GM19452 (cell line): ENCODE results near the gene THY1.
"Not testable (repeated sequence)": the region's sequence is repeated elsewhere in the genome, so short reads cannot be mapped to it uniquely, and the experiment has no call there.

Experiments used
- ATAC-seq: cut with Tn5 transposase; IDR thresholded peaks from one replicate; pipeline ENCODE4 v1.9.1; 2021; ENCODE audit not compliant: unreplicated experiment

Gene THY1

GRCh38 chr11:119419834-119420492 lies 3.0 kb downstream of the THY1 start:
- no peak for ATAC-seq

- no peak for ATAC-seq
Measured at GRCh38 chr11:119419246-119419645, 3.7 kb downstream of the THY1 start.

- ATAC-seq = no peak
Measured at GRCh38 chr11:119418759-119419158, 4.2 kb downstream of the THY1 start.

DNA sequence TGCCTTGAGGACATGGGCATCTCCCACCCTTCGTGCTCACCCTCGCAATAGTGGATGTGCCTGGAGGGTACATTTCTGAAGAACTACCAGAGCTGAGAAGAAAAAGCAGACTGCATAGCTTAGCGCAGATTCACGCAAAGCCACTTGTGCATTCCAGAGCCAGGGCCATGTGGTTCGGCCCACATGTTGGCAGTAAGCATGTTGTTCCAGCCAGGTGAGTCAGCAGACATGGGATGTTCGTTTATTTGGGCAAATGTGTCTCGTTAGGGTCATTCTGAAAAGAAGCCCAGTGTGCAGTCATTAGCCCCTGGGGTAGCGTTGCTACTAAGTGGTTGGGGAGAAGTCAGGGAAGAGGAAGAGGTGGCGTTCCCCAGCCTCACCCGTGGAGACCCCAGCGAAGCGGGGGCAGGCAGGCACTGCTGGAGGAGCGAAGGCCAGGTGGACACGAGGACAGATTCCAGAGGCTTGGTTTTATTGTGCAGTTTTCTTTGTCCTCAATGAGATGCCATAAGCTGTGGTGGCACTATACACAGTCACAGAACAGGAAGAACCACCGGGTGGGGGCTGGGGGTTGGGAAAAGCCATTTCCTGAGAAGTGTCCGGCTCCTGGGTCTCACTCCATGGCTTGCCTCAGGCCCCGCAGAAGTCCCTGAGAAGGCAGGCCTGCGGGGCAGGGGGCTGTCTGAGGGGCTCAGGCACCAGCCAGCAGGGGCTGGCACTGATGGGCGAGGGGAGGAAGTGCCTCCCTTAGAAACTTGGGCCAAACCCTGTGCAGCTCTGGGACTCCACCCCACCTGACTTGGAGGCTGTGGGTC lies 5.0 kb downstream of the THY1 start:
- ATAC-seq = no peak

DNA sequence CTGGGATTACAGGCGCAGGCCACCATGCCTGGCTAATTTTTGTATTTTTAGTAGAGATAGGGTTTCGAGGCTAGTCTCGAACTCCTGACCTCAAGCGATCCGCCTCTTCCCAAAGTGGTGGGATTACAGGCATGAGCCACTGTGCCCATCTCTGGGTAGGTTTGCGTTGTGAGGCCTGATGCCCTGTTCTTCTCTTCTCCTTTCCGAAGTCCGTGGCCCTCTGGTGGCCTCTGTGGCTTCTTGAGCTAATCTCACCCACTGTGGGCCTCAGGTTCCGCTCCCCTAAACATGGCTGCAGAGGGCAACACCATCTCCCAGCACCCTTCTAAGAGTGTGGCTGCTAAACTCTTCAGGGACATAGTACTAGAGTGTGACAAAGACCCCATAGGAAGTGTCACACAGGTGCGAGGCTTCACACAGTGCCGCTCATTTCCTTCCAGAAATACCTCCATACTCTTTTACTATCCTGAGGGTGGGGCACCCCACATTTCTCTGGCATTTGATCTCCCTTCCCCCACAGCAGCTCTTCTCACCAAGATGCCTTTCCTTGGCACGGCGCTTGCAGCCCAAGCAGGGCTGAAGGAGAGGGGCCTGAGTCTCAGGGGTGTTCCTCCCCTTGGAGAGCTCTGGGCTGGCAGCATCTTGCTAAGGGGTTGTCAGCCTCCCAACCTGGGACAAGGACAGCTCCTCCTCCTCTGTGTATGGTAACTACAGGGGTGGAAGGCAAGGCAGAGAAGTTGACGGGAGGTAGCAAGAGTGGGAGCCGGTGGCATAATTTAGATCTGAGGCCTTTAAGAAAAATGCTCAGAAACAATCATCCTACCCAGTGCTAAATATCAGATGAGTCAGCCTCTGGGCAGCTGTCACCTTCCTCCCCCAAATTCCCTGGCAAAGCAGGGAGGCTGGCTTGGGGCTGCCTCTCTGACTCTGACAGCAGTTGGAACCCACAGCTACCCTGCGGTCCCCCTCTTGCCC lies 6.1 kb downstream of the THY1 start:
- no peak for ATAC-seq

DNA sequence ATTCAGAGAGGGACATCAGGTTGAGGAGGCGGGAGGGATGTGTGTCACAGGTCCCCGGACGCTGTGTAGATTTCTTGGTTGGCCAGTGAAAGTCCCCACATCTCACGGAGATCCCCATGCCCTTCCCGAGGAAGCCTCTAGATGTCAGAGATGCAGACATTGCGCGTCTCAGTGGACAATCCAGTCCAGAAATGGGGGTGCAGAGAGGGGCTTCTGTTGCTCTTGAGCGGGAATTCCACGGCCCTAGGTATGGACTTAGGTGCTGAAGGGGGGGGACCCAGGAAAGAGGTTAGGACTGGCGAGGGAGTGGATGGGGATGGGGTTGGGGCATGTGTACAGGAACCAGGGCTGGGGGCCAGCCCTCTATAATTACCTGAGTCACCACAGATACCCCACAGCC lies 7.0 kb downstream of the THY1 start:
- ATAC-seq = no peak

DNA sequence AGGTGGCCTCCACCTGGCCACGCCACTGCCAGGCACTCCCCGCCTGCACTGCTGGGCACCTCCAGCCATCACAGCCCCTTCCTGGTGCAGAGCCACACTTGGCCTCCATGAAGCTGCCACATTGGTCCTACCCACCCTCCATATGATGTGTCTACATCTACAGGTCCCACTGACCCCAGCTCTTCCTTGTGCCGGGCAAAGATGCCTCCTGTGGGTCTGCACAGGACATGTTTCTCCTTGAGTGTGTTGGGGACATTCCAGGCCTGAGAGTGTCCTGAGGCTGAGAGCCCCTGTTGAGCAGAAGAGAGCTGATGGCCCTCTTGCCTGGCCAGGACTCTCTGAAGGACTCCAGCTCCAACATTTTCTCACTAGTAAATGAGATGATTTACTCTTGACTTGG lies 7.5 kb downstream of the THY1 start:
- no peak for ATAC-seq

GRCh38 chr11:119414734-119415133 lies 8.2 kb downstream of the THY1 start:
- ATAC-seq = no peak

- no peak for ATAC-seq
Measured at GRCh38 chr11:119414321-119414720, 8.7 kb downstream of the THY1 start.

DNA sequence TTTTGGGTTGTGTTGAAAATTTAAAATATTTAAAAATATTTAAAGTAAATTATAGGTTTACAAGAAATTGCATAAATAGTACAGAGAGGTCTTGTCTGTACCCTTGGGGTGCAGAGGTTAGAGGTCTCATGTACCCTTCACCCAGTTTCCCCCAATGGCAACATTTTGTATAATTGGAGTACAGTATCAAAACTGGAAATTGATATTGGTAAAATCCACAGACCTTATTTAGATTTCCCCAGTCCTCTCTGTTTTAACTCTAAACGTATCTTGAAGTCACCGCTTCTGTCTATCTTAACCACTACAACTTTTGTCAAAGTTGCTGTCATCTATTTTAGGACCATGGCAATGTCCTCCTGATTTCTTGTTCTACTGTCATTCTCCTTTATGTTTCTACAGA lies 10.9 kb downstream of the THY1 start:
- no peak for ATAC-seq

DNA sequence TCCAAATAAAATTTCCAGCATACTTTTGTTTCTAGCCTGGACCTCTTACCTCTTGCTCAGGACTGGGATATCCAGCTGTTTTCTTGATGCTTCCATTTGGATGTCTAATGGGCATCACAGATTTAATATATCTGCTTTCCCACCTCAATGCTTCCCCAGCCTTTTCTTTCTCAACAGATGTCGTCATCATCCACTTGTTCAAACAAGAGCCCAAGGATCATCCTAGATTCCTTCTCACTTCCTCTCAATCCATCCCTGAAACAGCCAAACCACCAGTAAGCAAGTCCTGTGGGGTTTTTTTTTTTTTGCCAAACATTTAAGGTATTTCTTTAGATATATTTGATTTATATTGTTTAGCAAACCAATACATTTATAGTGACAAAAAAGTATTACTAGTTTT lies 12.5 kb downstream of the THY1 start:
- no peak for ATAC-seq

- ATAC-seq = no peak
Measured at GRCh38 chr11:119409731-119410130, 13.2 kb downstream of the THY1 start.

- ATAC-seq = no peak
Measured at GRCh38 chr11:119406005-119406404, 17.0 kb downstream of the THY1 start.

- not testable (repeated sequence) for ATAC-seq
Measured at GRCh38 chr11:119405448-119405847, 17.5 kb downstream of the THY1 start.

- ATAC-seq = no peak
Measured at GRCh38 chr11:119404872-119405271, 18.1 kb downstream of the THY1 start.

DNA sequence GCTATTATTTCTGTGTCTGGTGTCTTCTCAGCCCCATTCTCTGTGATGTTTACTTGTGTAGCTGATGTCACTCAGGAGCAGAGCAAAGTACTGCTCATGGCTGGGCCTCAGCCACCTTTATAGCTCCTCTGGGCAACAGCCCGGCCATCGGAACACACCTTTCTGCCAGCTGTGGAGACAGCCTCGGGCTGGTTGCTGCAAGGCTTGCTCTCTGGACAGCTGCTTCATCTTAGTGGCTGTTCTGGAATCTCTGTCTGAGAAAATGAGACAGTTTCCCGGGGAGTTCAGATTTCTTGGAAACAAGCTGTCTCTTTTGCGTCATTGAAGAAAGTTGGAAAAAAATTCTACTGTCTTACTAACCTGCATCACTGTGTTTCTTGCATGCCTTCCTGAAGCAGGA lies 20.0 kb downstream of the THY1 start:
- no peak for ATAC-seq

GRCh38 chr11:119402470-119402869 lies 20.5 kb downstream of the THY1 start:
- ATAC-seq = no peak

GRCh38 chr11:119400860-119401259 lies 22.1 kb downstream of the THY1 start:
- no peak for ATAC-seq

- ATAC-seq = no peak
Measured at GRCh38 chr11:119397740-119398139, 25.2 kb downstream of the THY1 start.

- ATAC-seq = no peak
Measured at GRCh38 chr11:119396835-119397234, 26.1 kb downstream of the THY1 start.

- no peak for ATAC-seq
Measured at GRCh38 chr11:119391275-119391674, 31.7 kb downstream of the THY1 start.
